Measurements from ENCODE around the gene CYP4F3. TPM values are rescaled to one million over a fixed set of nuclear protein-coding genes. Genes with fewer than 3 reads are reported as not detected.
A peak's percentile ranks its signal among the peaks of the same experiment; 100 is the strongest.

Gene CYP4F3
- total and polyA plus RNA-seq, 2 of the 13 experiments (the other 11 are each of a cell fraction or from before 2014, with no cell fraction given): 17.8 to 22.8 TPM

- TF ChIP-seq HOXD1 (CRISPR knock-in tag; IDR thresholded peaks at IDR 0.05) (no peak), GATAD2A (CRISPR knock-in tag; IDR thresholded peaks at IDR 0.05) (peak; percentile 70; the same call in 1 of the 2 replicates), SRSF9 (IDR thresholded peaks at IDR 0.05; ENCODE audit: borderline replicate concordance, insufficient read depth, low read depth, low read length, poor library complexity, severe bottlenecking) (no peak), SMAD3 (CRISPR knock-in tag; IDR thresholded peaks at IDR 0.05) (no peak), SNAI1 (CRISPR knock-in tag; IDR thresholded peaks at IDR 0.05; ENCODE audit: borderline replicate concordance) (no peak), NFKB2 (CRISPR knock-in tag; IDR thresholded peaks at IDR 0.05; ENCODE audit: borderline replicate concordance) (no peak), REL (CRISPR knock-in tag; conservative IDR thresholded peaks at IDR 0.05) (no peak), ZNF740 (CRISPR knock-in tag; IDR thresholded peaks at IDR 0.05) (no peak), ARID5B (CRISPR knock-in tag; IDR thresholded peaks at IDR 0.05) (peak; percentile 42), KMT2A (CRISPR knock-in tag; IDR thresholded peaks at IDR 0.05) (0 out of 2 replicates have a peak, but pooled peaks have one; percentile 27), RFX3 (CRISPR knock-in tag; IDR thresholded peaks at IDR 0.05) (no peak), MEF2D (CRISPR knock-in tag; IDR thresholded peaks at IDR 0.05) (no peak), GATA4 (IDR thresholded peaks at IDR 0.05; ENCODE audit: borderline replicate concordance, low read depth) (no peak), ZNF260 (CRISPR knock-in tag; IDR thresholded peaks at IDR 0.05; ENCODE audit: borderline replicate concordance, low read depth) (no peak), NR1H2 (CRISPR knock-in tag; IDR thresholded peaks at IDR 0.05; ENCODE audit: borderline replicate concordance, low read depth) (0 out of 2 replicates have a peak, but pooled peaks have one; percentile 36), ZKSCAN8 (CRISPR knock-in tag; IDR thresholded peaks at IDR 0.05; ENCODE audit: borderline replicate concordance) (no peak), KDM1A (CRISPR knock-in tag; IDR thresholded peaks at IDR 0.05) (no peak), PHF5A (CRISPR knock-in tag; IDR thresholded peaks at IDR 0.05; ENCODE audit: low read depth, unreplicated experiment) (no peak), TCF7 (IDR thresholded peaks at IDR 0.05; ENCODE audit: low read depth) (0 out of 2 replicates have a peak, but pooled peaks have one; percentile 33), ZNF317 (CRISPR knock-in tag; IDR thresholded peaks at IDR 0.05) (no peak), ZNF414 (CRISPR knock-in tag; IDR thresholded peaks at IDR 0.05) (0 out of 2 replicates have a peak, but pooled peaks have one; percentile 25), ZNF7 (CRISPR knock-in tag; IDR thresholded peaks at IDR 0.05) (no peak), SOX5 (CRISPR knock-in tag; IDR thresholded peaks at IDR 0.05; ENCODE audit: borderline replicate concordance) (peak; percentile 43; the same call in 1 of the 2 replicates), ZNF451 (CRISPR knock-in tag; IDR thresholded peaks at IDR 0.05) (no peak), ETS1 (CRISPR knock-in tag; IDR thresholded peaks at IDR 0.05) (no peak), SMYD3 (CRISPR knock-in tag; IDR thresholded peaks at IDR 0.05) (no peak), ZNF296 (CRISPR knock-in tag; conservative IDR thresholded peaks at IDR 0.05) (no peak)
Observed at GRCh38 chr19:15673176-15673654, 32.5 kb downstream of the CYP4F3 start (continued).

Data from HepG2 (cell line).